B cell (primary cell): ENCODE measurements around the gene COASY.

ENCODE experiments used
- EZH2 ChIP-seq: IDR thresholded peaks from 2 replicates; pipeline ENCODE4 v1.6.1; 2012; ENCODE audit warnings: borderline replicate concordance, low read depth, mild to moderate bottlenecking, moderate library complexity, low read length; ENCODE audit not compliant: insufficient read depth, poor library complexity, severe bottlenecking
- TF ChIP-seq, protein P1 (sequence below): fragments of 200-600 bp; IDR thresholded peaks from one replicate; pipeline ENCODE4 v1.8.0; 2022; ENCODE audit warnings: antibody characterized with exemption, mild to moderate bottlenecking

DNA sequence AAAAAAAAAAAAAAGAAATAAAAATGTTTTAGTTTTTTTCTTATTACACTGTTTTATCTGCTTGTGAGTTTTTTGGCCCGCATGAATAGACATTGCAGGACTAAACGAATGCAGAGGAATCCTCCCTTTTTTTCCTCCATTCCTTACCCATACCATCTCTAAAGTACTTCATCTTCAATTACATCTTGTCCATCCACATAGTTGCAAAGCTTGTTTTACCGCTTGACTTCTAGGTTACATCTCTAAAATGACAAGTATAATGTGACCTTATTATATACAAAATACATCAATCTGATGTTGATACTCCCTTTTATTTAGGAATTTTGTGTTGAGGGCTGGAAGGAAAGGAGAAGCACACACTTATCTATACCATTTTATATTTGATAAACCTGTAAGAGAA lies 34.4 kb downstream of the COASY start:
- TF ChIP-seq, protein P1, sequence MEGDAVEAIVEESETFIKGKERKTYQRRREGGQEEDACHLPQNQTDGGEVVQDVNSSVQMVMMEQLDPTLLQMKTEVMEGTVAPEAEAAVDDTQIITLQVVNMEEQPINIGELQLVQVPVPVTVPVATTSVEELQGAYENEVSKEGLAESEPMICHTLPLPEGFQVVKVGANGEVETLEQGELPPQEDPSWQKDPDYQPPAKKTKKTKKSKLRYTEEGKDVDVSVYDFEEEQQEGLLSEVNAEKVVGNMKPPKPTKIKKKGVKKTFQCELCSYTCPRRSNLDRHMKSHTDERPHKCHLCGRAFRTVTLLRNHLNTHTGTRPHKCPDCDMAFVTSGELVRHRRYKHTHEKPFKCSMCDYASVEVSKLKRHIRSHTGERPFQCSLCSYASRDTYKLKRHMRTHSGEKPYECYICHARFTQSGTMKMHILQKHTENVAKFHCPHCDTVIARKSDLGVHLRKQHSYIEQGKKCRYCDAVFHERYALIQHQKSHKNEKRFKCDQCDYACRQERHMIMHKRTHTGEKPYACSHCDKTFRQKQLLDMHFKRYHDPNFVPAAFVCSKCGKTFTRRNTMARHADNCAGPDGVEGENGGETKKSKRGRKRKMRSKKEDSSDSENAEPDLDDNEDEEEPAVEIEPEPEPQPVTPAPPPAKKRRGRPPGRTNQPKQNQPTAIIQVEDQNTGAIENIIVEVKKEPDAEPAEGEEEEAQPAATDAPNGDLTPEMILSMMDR, result no peak
- no peak for TF ChIP-seq EZH2
